H54 (cell line): ENCODE results near the gene ANKUB1.

ENCODE experiments used
- DNase-seq: peaks from one replicate; pipeline ENCODE4 v3.0.0; 2011; ENCODE audit warnings: low spot score, mixed read lengths; ENCODE audit not compliant: insufficient read length
- FAIRE-seq: peaks from 3 replicates; lab custom pipeline; 2011; peaks lifted over from hg19 to GRCh38; lab: Jason Lieb, UNC
- POLR2A ChIP-seq: IDR thresholded peaks from 2 replicates; pipeline ENCODE4 v1.6.1; 2011; ENCODE audit warnings: low read depth, mild to moderate bottlenecking, low read length

ANKUB1 gene

DNA sequence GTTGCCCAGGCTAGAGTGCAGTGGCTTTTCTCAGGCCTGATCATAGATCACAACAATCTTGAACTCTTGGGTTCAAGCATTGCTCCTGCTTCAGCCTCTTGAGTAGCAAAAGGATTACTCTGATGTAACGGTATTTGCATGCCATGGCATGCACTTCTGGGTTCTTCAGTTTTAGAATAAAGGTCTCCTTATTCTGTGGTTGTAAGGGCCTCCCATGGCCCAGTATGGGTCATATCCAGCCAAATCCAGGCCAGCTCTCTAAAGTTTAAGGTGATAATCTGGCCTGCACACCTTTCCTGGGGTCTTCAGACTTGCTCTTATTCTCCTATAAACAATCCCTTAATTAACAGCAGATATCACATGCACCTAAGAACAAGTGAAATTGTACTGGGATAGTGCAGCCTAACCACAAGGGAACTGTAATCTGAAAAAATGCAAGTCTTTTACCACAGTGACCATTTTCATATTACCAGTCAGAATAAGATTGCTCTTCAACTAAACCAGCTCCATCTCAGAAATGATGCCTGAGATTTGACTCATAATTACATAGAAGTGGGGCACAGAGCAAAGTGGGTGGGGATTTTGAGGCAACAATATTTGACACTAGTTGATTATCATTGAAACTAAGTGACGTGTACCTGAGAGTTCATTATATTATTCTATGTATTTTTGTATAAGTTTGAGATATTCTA is 65.5 kb downstream of the ANKUB1 start:
- FAIRE-seq (no peak), DNase-seq (no peak)
- no peak for TF ChIP-seq POLR2A

DNA sequence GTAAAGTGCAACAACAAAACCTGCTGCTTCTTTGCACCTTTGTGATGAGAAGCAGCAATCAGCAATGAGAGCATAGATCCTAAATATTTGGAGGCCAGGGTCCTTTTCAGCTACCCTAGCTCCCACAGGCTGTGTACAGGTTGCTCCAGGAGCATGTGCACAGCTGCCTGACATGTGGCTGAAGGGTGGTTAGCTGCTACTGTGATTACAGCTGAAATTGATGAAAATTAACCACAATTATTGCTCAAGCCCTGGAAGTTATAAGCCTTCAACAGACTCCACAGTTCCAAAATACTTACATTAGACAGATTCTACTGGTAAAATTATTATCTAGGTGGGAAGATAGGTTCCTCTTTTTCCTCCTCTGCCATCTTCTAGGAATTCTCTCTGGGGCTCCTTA is 68.6 kb downstream of the ANKUB1 start:
- no peak for TF ChIP-seq POLR2A
- FAIRE-seq (no peak), DNase-seq (no peak)

DNA sequence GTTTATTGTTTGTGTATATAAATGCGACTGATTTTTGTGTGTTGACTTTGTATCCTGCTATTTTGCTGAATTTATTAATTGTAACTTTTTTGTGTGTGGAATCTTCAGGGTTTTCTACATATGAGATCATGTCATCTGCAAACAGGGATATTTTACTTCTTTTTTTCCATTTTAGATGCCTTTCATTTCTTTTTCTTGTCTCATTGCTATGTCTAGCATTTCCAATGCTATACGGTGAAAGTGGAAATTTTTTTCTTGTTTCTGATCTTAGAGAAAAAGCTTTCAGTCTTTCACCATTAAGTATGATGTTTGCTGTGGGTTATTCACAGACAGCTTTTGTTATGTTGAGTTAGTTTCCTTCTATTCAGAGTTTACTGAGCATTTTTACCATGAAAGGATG is 71.4 kb downstream of the ANKUB1 start:
- DNase-seq (no peak), FAIRE-seq (no peak)
- no peak for TF ChIP-seq POLR2A

DNA sequence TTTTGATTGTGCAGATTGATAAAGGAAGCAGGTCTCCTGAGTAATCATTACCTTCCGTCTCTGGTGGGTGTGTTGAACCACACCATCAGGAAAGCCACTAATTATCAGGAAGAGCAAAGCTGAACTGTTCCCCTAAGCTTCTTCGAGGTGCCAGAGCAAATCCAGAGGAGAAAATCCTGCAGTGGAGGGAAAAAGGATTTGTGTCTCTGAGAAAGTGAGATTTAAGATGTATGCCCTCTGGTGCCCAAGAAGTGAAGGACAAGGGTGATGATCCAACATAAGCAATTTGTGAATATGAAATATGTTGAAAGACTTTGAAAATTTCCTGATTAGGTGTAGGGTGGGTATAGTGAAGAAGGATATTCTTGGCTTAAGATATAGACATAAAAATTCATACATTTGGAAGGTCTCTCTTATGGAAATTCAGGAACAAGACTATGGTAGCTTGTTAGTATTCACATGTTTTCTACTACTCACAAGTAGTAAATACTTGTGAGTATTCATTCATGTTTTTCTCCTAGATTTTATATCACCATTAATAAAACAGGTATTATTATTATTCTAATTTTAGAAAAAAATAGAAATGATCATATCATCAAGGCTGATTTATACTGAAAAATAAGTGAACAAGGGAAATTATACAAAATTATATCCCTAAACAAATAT is 74.8 kb downstream of the ANKUB1 start:
- FAIRE-seq (peak; percentile 98), DNase-seq (peak; percentile 33)
- no peak for TF ChIP-seq POLR2A

GRCh38 chr3:149716984-149717383 is 75.4 kb downstream of the ANKUB1 start:
- FAIRE-seq (no peak), DNase-seq (no peak)
- no peak for TF ChIP-seq POLR2A

- no peak for TF ChIP-seq POLR2A
- DNase-seq (no peak), FAIRE-seq (no peak)
Observed at GRCh38 chr3:149715247-149715646, 77.1 kb downstream of the ANKUB1 start.

DNA sequence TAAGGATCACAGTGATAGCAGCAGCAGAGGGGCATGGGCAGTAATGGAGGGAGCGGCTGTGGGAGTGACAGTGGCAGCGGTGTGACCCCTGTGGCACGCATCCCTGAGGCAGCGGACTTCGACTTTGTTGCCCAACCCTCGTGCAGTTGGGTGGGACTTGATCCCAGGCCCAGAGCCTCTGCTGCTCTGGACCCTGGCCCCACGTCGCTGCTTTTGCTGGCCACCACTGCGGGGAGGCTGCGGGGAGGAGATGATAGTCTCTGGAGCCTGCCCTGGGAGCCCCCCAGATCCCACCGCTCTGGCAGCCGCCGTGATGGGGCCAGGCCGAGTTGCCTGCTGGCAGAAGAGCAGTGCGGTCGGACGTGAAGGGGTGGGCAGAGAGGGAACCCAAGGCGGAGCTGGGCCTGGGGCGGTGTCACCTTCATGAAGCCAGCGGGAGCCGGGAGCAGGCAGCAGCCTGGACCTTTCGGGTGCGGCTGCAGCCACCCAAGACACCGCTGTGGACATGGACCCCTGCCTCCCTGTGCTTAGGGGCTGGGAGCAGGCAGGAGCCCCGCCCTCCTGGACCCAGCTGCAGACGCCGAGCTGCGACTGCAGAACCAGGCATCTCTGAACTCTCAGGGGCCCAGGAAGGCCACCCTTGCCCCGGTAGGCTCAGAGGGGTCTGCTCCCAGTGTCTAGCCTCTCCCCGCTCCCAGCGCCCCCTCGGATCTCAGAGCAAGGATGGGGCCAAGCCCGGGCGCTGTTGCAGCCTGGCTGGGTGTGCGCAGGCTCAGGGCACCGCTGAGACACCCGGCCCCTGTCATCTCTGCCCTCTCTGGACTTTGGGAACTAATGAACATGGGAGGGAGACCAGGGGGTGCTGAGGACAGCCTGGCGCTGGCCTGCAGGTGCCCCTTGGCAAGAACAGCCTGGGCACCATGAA is 78.4 kb downstream of the ANKUB1 start:
- no peak for TF ChIP-seq POLR2A
- DNase-seq: no peak
- FAIRE-seq: no peak
